Neural progenitor cell (in vitro differentiated cells): Measurements from ENCODE around the gene FRMPD2.

ENCODE experiments used
- EZH2 ChIP-seq: fragments of 200-600 bp; sonication (generic); IDR thresholded peaks from 2 replicates; pipeline ENCODE4 v1.6.1; 2017; ENCODE audit warnings: antibody characterized with exemption, mild to moderate bottlenecking, moderate library complexity
- EZH2phosphoT487 ChIP-seq: fragments of 200-600 bp; sonication (generic); IDR thresholded peaks from 2 replicates; pipeline ENCODE4 v1.6.1; 2017; ENCODE audit warnings: antibody characterized with exemption
- TF ChIP-seq, protein P1 (sequence below): fragments of 200-600 bp; sonication (generic); IDR thresholded peaks from 2 replicates; pipeline ENCODE4 v1.5.1; 2017; ENCODE audit warnings: antibody characterized with exemption, mild to moderate bottlenecking

DNA sequence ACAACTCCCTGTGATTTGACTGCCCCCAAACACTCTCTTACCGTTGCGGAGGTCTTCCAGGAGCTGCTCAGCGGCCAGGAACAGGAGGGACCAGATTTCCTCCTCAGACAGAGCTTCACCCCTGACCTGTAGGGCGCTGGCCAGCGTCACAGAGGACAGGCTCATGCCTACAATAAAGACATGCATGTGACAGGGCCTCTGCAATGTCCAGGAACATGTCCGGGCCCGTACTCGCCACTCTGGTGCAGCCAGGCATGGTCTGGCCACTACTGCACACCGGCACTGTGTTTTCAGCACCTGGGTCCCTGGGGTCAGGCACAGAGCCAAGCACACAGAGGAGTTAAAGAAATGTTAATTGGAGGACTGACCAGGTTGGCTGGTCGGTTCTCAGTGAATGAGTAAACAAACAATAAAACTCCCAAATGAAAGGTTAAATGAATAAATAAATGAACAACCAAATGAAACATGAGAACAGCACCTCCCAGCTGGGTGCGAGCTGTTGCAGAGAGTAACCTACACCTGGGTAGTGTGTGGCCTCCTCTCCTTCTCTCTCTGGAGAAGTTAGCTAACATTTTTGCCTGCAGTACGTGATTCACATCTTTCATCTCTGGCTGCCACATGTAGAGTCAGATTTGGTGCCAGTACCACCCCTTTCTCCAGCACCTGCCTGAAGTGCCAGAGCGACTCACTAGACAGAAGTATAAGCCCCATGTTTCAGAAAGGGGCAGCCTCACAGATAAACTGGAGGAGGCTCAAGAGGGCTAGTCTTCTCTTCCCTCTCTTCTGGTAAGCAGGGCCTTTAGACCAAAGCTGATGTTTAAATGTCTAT is 22.8 kb downstream of the FRMPD2 start:
- TF ChIP-seq, protein P1, sequence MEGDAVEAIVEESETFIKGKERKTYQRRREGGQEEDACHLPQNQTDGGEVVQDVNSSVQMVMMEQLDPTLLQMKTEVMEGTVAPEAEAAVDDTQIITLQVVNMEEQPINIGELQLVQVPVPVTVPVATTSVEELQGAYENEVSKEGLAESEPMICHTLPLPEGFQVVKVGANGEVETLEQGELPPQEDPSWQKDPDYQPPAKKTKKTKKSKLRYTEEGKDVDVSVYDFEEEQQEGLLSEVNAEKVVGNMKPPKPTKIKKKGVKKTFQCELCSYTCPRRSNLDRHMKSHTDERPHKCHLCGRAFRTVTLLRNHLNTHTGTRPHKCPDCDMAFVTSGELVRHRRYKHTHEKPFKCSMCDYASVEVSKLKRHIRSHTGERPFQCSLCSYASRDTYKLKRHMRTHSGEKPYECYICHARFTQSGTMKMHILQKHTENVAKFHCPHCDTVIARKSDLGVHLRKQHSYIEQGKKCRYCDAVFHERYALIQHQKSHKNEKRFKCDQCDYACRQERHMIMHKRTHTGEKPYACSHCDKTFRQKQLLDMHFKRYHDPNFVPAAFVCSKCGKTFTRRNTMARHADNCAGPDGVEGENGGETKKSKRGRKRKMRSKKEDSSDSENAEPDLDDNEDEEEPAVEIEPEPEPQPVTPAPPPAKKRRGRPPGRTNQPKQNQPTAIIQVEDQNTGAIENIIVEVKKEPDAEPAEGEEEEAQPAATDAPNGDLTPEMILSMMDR: no peak
- TF ChIP-seq EZH2: no peak
- TF ChIP-seq EZH2phosphoT487: no peak
